HCT116 (cell line): ENCODE measurements around the gene POFUT1.

ENCODE experiments used
- ATF3 ChIP-seq: IDR thresholded peaks from 2 replicates; pipeline ENCODE4 v1.6.1; 2012
- CTCF ChIP-seq, 3 experiments: fragments of 200-600 bp in 1 of 3; sonication (generic) in 1 of 3; IDR thresholded peaks in 2 of 3; conservative IDR thresholded peaks in 1 of 3; 2 replicates each; pipeline ENCODE4 v1.5.1; 2012 to 2017; ENCODE audit warnings: low read depth in 2 of 3, low read length in 2 of 3, antibody characterized with exemption in 1 of 3, borderline replicate concordance in 1 of 3, control low read depth in 1 of 3, mild to moderate bottlenecking in 1 of 3, mixed read lengths in 1 of 3, mixed run types in 1 of 3, moderate library complexity in 1 of 3; ENCODE audit not compliant: insufficient read depth in 1 of 3
- MAX ChIP-seq: IDR thresholded peaks from 2 replicates; pipeline ENCODE4 v1.6.1; 2012
- POLR2A ChIP-seq: IDR thresholded peaks from 2 replicates; pipeline ENCODE4 v1.7.0; 2011; ENCODE audit warnings: borderline replicate concordance; ENCODE audit not compliant: insufficient read depth, insufficient read length; ENCODE audit errors: extremely low read depth
- POLR2AphosphoS5 ChIP-seq: IDR thresholded peaks from 2 replicates; pipeline ENCODE4 v1.6.1; 2011; ENCODE audit warnings: mild to moderate bottlenecking, low read depth, low read length, moderate library complexity
- RAD21 ChIP-seq: IDR thresholded peaks from 2 replicates; pipeline ENCODE4 v1.6.1; 2012; ENCODE audit warnings: low read depth, mild to moderate bottlenecking
- SIN3A ChIP-seq: IDR thresholded peaks from 2 replicates; pipeline ENCODE4 v1.6.1; 2012; ENCODE audit warnings: low read depth
- SP1 ChIP-seq: IDR thresholded peaks from 2 replicates; pipeline ENCODE4 v1.6.1; 2012; ENCODE audit warnings: low read depth
- SRF ChIP-seq: IDR thresholded peaks from 2 replicates; pipeline ENCODE4 v1.6.1; 2012; ENCODE audit warnings: low read depth
- TF ChIP-seq, protein P1 (sequence below): IDR thresholded peaks from 2 replicates; pipeline ENCODE4 v1.6.1; 2011; ENCODE audit warnings: mild to moderate bottlenecking, low read length, moderate library complexity; ENCODE audit not compliant: insufficient replicate concordance; ENCODE audit errors: extremely low read depth

GRCh38 chr20:32216179-32217142, 8.8 kb downstream of the POFUT1 start:
- TF ChIP-seq CTCF (IDR thresholded peaks at IDR 0.05 in 2 of 3, conservative IDR thresholded peaks at IDR 0.05 in 1 of 3; ENCODE audit: borderline replicate concordance in 1 of 3, insufficient read depth in 1 of 3, low read depth in 2 of 3, low read length in 2 of 3) (no peak), POLR2AphosphoS5 (no peak), POLR2A (no peak), SIN3A (no peak), MAX (no peak), RAD21 (no peak), SRF (no peak), SP1 (no peak), ATF3 (no peak)
- TF ChIP-seq, protein P1, sequence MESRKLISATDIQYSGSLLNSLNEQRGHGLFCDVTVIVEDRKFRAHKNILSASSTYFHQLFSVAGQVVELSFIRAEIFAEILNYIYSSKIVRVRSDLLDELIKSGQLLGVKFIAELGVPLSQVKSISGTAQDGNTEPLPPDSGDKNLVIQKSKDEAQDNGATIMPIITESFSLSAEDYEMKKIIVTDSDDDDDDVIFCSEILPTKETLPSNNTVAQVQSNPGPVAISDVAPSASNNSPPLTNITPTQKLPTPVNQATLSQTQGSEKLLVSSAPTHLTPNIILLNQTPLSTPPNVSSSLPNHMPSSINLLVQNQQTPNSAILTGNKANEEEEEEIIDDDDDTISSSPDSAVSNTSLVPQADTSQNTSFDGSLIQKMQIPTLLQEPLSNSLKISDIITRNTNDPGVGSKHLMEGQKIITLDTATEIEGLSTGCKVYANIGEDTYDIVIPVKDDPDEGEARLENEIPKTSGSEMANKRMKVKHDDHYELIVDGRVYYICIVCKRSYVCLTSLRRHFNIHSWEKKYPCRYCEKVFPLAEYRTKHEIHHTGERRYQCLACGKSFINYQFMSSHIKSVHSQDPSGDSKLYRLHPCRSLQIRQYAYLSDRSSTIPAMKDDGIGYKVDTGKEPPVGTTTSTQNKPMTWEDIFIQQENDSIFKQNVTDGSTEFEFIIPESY: no peak
